Nephron progenitor cell (in vitro differentiated cells): ENCODE data around the gene PCDHGB5.
"Not testable (repeated sequence)": the region's sequence is repeated elsewhere in the genome, so short reads cannot be mapped to it uniquely, and the experiment has no call there.

Experiments
- DNase-seq: peaks from one replicate; pipeline ENCODE4 v3.0.0; 2021
- H3K27ac Mint-ChIP-seq: 2 replicates; pipeline ENCODE4 v1.8.0; 2021; ENCODE audit warnings: mild to moderate bottlenecking, moderate library complexity, mixed read lengths
- H3K27me3 Mint-ChIP-seq: 2 replicates; pipeline ENCODE4 v1.8.0; 2021; ENCODE audit warnings: mild to moderate bottlenecking, low read depth, mixed read lengths; ENCODE audit not compliant: poor library complexity
- H3K36me3 Mint-ChIP-seq: 2 replicates; pipeline ENCODE4 v1.8.0; 2021; ENCODE audit warnings: low read depth, mixed read lengths
- H3K4me1 Mint-ChIP-seq: 2 replicates; pipeline ENCODE4 v1.8.0; 2021; ENCODE audit warnings: mixed read lengths
- H3K4me3 Mint-ChIP-seq: 2 replicates; pipeline ENCODE4 v1.8.0; 2021; ENCODE audit warnings: mild to moderate bottlenecking, moderate library complexity, mixed read lengths
- H3K9me3 Mint-ChIP-seq: 2 replicates; pipeline ENCODE4 v1.8.0; 2021; ENCODE audit warnings: mild to moderate bottlenecking, moderate library complexity, mixed read lengths
- CTCF ChIP-seq: fragments of 200-600 bp; sonication (generic); IDR thresholded peaks from 2 replicates; pipeline ENCODE4 v1.5.0; 2021; ENCODE audit warnings: antibody characterized with exemption

Gene PCDHGB5

DNA sequence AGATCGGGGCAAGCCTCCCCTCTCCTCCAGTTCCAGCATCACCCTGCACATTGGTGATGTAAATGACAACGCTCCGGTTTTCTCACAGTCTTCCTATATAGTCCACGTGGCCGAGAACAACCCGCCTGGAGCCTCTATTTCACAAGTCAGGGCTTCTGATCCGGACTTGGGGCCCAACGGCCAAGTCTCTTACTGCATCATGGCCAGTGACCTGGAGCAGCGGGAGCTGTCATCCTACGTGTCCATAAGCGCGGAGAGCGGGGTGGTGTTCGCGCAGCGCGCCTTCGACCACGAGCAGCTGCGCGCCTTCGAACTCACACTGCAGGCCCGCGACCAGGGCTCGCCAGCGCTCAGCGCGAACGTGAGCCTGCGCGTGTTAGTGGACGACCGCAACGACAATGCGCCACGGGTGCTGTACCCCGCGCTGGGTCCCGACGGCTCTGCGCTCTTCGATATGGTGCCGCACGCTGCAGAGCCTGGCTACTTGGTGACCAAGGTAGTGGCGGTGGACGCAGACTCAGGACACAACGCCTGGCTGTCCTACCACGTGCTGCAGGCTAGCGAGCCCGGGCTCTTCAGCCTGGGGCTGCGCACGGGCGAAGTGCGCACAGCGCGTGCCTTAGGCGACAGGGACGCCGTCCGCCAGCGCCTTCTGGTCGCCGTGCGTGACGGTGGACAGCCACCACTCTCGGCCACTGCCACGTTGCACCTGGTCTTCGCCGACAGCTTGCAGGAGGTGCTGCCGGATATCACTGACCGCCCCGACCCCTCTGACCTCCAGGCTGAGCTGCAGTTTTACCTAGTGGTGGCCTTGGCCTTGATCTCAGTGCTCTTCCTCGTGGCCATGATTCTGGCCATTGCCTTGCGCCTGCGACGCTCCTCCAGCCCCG is 8.3 kb upstream of the PCDHGB5 start:
- no peak for DNase-seq
- peaks cover 72% of the 10 kb centered on the region for H3K36me3 Mint-ChIP-seq
- peaks cover 96% of the 10 kb centered on the region for H3K9me3 Mint-ChIP-seq
- H3K4me1 Mint-ChIP-seq = no peaks in the 10 kb centered on the region
- H3K4me3 Mint-ChIP-seq = peak overlapping the region; percentile 35
- H3K27ac Mint-ChIP-seq = peak overlapping the region; percentile 72
- peaks cover 3% of the 10 kb centered on the region for H3K27me3 Mint-ChIP-seq
- no peak for TF ChIP-seq CTCF

GRCh38 chr5:141392429-141393198 is 5.1 kb upstream of the PCDHGB5 start, which contains the start of gene PCDHGA8:
PCDHGA8 (plus strand) TSS chr5:141392633; CDS start chr5:141392814, 181 bp downstream.
- no peaks in the 10 kb centered on the region for H3K4me1 Mint-ChIP-seq
- H3K27me3 Mint-ChIP-seq = peaks cover 3% of the 10 kb centered on the region
- no peak within 1 kb of the TSS for H3K4me3 Mint-ChIP-seq
- H3K9me3 Mint-ChIP-seq = peaks cover 95% of the 10 kb centered on the region
- peaks cover 80% of the 10 kb centered on the region for H3K36me3 Mint-ChIP-seq
- DNase-seq = no peak
- H3K27ac Mint-ChIP-seq = no peak within 1 kb of the TSS
- no peak for TF ChIP-seq CTCF

GRCh38 chr5:141393267-141393666 is 4.5 kb upstream of the PCDHGB5 start:
- Mint-ChIP-seq H3K27ac (no peak overlapping the region), H3K4me3 (no peak overlapping the region), H3K36me3 (peaks cover 78% of the 10 kb centered on the region), H3K27me3 (peaks cover 3% of the 10 kb centered on the region), H3K9me3 (peaks cover 94% of the 10 kb centered on the region), H3K4me1 (no peaks in the 10 kb centered on the region)
- TF ChIP-seq CTCF = no peak
- no peak for DNase-seq

DNA sequence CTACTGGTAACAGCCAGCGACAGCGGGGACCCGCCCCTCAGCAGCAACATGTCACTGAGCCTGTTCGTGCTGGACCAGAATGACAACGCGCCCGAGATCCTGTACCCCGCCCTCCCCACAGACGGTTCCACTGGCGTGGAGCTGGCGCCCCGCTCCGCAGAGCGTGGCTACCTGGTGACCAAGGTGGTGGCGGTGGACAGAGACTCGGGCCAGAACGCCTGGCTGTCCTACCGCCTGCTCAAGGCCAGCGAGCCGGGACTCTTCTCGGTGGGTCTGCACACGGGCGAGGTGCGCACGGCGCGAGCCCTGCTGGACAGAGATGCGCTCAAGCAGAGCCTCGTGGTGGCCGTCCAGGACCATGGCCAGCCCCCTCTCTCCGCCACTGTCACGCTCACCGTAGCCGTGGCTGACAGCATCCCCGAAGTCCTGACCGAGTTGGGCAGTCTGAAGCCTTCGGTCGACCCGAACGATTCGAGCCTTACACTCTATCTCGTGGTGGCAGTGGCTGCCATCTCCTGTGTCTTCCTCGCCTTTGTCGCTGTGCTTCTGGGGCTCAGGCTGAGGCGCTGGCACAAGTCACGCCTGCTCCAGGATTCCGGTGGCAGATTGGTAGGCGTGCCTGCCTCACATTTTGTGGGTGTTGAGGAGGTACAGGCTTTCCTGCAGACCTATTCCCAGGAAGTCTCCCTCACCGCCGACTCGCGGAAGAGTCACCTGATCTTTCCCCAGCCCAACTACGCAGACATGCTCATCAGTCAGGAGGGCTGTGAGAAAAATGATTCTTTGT is 3.2 kb upstream of the PCDHGB5 start:
- peaks cover 94% of the 10 kb centered on the region for H3K9me3 Mint-ChIP-seq
- not testable (repeated sequence) for H3K4me3 Mint-ChIP-seq, H3K4me1 Mint-ChIP-seq, H3K27ac Mint-ChIP-seq, H3K27me3 Mint-ChIP-seq, DNase-seq
- peaks cover 76% of the 10 kb centered on the region for H3K36me3 Mint-ChIP-seq

DNA sequence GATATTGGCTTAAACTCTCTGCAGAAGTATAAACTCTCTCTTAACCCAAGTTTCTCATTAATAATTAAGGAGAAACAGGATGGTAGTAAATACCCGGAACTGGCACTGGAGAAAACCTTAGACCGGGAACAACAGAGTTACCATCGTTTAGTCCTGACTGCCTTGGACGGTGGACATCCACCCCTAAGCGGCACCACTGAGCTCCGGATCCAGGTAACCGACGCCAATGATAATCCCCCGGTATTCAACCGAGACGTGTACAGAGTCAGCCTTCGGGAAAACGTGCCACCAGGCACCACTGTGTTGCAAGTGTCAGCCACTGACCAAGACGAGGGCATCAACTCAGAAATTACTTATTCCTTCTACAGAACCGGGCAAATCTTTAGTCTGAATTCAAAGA is 861 bp downstream of the PCDHGB5 start:
- Mint-ChIP-seq H3K27ac (no peak overlapping the region), H3K36me3 (peaks cover 66% of the 10 kb centered on the region), H3K4me1 (no peaks in the 10 kb centered on the region), H3K27me3 (peaks cover 5% of the 10 kb centered on the region), H3K4me3 (no peak overlapping the region), H3K9me3 (peaks cover 88% of the 10 kb centered on the region)
- no peak for DNase-seq
- TF ChIP-seq CTCF = no peak
